Esophagus (tissue), 2 donors: ENCODE data around the gene SRSF3. TPM values are rescaled to one million over a fixed set of nuclear protein-coding genes. Genes with fewer than 3 reads are reported as not detected.
"Not testable (repeated sequence)": the region's sequence is repeated elsewhere in the genome, so short reads cannot be mapped to it uniquely, and the experiment has no call there.

ENCODE experiments used
- H3K27ac ChIP-seq, 2 donors: one replicate each; pipeline ENCODE4 v1.5.1; 2013; ENCODE audit warnings: low read depth in 2 of 2, mild to moderate bottlenecking in 2 of 2, inconsistent platforms in 1 of 2, low read length in 1 of 2, moderate library complexity in 1 of 2
- H3K27me3 ChIP-seq, 2 donors: one replicate each; pipeline ENCODE4 v1.6.1; 2013; ENCODE audit warnings: low read length in 2 of 2, control low read depth in 1 of 2, mild to moderate bottlenecking in 1 of 2; ENCODE audit not compliant: insufficient read depth in 2 of 2, control insufficient read depth in 1 of 2
- H3K36me3 ChIP-seq, 2 donors: one replicate each; pipeline ENCODE4 v1.6.1; 2013; ENCODE audit warnings: low read length in 1 of 2; ENCODE audit not compliant: control insufficient read depth in 2 of 2, insufficient read depth in 2 of 2
- H3K4me1 ChIP-seq, 2 donors: one replicate each; pipeline ENCODE4 v1.6.1; 2013; ENCODE audit warnings: low read length in 1 of 2; ENCODE audit not compliant: control insufficient read depth in 2 of 2, insufficient read depth in 2 of 2
- H3K4me3 ChIP-seq, 2 donors: one replicate each; pipeline ENCODE4 v1.5.1; 2013; ENCODE audit warnings: low read length in 2 of 2, mild to moderate bottlenecking in 2 of 2, low read depth in 1 of 2, moderate library complexity in 1 of 2
- H3K9me3 ChIP-seq, 2 donors: one replicate each; pipeline ENCODE4 v1.6.1; 2013; ENCODE audit warnings: mild to moderate bottlenecking in 2 of 2, low read depth in 1 of 2, low read length in 1 of 2, moderate library complexity in 1 of 2; ENCODE audit not compliant: control insufficient read depth in 2 of 2, insufficient read depth in 1 of 2
- WGBS, 2 donors: extraction: QIAGEN DNeasy Blood & Tissue Kit; methylation state at CpG; one replicate each; pipeline ENCODE4 v1.1.7; 2013; 5-methylcytosine and 5-hydroxymethylcytosine counted together
- polyA plus RNA-seq, 2 donors: library from polyadenylated mRNA; stranded (reverse); fragments of 200-250 nt; gene quantifications; one replicate each; pipeline ENCODE4 v1.2.3, GENCODE V29; 2013
- donor health status: healthy with polysubstance abuse.
- donor health status: Bipolar disorder and iron deficiency.

The SRSF3 gene
- polyA plus RNA-seq, 2 donors = 103 to 247 TPM

DNA sequence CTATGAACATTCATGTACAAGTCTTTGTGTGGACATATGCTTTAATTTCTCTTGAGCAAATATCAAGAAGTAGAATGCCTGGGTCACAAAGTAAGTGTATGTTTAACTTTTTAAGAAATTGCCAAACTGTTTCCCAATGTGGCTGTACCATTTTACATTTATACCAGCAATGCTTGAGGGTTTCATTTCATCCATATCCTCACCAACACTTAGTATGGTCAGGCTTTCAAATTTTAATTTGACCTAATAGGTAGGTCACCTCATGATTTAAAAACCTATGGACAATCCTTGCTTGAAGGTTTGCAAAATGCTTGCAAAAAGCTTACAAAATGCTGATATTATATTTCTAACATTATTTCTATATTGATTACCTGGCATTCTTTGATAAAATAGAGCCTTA, 19.5 kb upstream of the SRSF3 start:
- Histone ChIP-seq H3K4me1 (peaks cover 2 to 3% of the 10 kb centered on the region in 2 donors), H3K9me3 (no peaks in the 10 kb centered on the region), H3K36me3 (no peaks in the 10 kb centered on the region), H3K27me3 (no peaks in the 10 kb centered on the region), H3K27ac (no peak overlapping the region), H3K4me3 (no peak overlapping the region)

DNA sequence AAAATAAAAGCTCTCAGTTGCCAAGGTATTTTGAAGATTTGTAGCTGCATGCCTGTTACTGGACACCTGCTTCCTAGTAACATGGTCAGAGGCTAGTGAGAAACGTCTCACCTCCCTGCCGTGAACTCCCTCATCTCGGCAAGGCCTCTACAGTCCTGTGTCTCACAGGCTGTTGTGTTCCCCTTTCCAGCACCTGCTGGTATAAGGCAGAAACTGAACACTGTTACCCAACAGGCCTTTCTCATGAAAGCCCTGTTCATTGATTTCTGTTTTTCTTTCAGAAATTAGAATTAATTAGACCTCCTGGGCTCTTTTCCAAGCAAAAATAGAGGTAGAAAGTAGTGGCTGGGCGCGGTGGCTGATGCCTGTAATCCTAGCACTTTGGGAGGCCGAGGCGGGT, 17.6 kb upstream of the SRSF3 start:
- H3K9me3 ChIP-seq = no peaks in the 10 kb centered on the region
- 83 to 86% methylated on average over 7 of the region's 7 CpGs for WGBS, 2 donors
- peaks cover 2 to 3% of the 10 kb centered on the region in 2 donors for H3K4me1 ChIP-seq
- H3K36me3 ChIP-seq = no peaks in the 10 kb centered on the region
- no peak overlapping the region for H3K27ac ChIP-seq
- no peaks in the 10 kb centered on the region for H3K27me3 ChIP-seq
- no peak overlapping the region for H3K4me3 ChIP-seq

DNA sequence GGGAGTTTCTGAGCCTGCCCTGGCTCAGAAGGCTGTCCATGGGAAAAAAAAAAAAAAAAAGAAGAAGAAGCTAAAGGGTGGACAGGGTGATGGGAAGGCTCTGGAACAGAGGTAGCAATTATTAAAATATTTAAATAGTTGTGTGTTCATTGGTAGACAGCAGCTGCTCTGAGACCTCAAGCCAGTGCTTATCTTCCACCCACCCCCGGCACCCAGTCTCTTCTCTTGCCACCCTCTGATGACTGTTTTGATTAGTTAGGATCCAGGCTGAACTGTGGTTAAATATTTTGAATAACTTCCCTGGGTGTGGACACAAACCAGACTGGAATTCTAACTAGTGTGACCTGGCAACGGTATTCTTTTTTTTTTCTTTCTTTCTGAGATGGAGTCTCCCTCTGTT, 16.9 kb upstream of the SRSF3 start:
- Histone ChIP-seq H3K4me3 (no peak overlapping the region), H3K27me3 (no peaks in the 10 kb centered on the region), H3K4me1 (peaks cover 2 to 3% of the 10 kb centered on the region in 2 donors), H3K27ac (peak overlapping the region in 1 of 2 donors; percentile 10), H3K9me3 (no peaks in the 10 kb centered on the region), H3K36me3 (no peaks in the 10 kb centered on the region)
- 27 to 59% methylated on average over 2 of the region's 2 CpGs for WGBS, 2 donors

DNA sequence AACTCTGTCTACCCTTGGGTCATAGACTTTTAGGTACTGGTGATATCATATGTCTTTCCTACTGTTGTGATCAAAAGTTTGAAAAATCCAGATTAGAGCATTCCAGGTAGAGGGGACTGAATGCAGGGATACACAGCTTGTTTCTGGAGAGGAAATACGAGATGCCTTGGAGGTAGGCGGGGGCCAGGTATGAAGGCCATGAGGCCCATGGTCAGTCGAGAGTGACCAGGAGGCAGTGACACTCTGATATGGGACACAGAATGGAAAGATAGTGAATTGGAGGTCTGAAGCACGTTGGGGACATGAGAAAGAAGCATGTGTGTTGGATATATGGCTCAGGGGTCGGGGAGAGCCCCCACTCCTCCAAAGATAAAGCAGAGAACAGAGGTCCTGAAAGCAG, 16.1 kb upstream of the SRSF3 start:
- no peaks in the 10 kb centered on the region for H3K9me3 ChIP-seq
- H3K27me3 ChIP-seq = no peaks in the 10 kb centered on the region
- H3K4me3 ChIP-seq = no peak overlapping the region
- WGBS, 2 donors = 92% methylated on average over 5 of the region's 5 CpGs
- H3K4me1 ChIP-seq = peaks cover 2 to 3% of the 10 kb centered on the region in 2 donors
- H3K27ac ChIP-seq = peak overlapping the region in 1 of 2 donors; percentile 44
- no peaks in the 10 kb centered on the region for H3K36me3 ChIP-seq

DNA sequence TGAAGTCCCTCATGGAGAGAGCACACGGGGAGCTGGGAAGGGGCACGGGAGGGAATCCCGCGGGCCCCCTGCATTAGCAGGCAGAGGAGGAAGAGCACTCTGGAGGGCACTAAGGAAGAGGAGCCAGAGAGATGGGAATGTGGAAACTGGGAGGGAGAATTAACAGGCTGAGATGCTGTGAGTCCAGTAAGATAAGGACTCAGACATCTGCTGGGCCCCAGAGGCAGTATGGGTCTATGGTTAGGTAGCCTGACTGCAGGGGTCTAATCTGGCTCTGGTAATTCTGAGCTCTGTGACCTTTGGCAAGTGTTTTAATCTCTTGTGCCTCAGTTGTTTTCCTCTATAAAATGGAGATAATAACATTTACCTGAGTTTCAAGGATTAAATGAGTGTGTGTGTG, 15.7 kb upstream of the SRSF3 start:
- Histone ChIP-seq H3K4me3 (no peak overlapping the region), H3K27me3 (no peaks in the 10 kb centered on the region), H3K27ac (peak overlapping the region in 1 of 2 donors; percentile 44), H3K9me3 (no peaks in the 10 kb centered on the region), H3K4me1 (peaks cover 2 to 3% of the 10 kb centered on the region in 2 donors), H3K36me3 (no peaks in the 10 kb centered on the region)
- WGBS, 2 donors = 94 to 96% methylated on average over 4 of the region's 4 CpGs

DNA sequence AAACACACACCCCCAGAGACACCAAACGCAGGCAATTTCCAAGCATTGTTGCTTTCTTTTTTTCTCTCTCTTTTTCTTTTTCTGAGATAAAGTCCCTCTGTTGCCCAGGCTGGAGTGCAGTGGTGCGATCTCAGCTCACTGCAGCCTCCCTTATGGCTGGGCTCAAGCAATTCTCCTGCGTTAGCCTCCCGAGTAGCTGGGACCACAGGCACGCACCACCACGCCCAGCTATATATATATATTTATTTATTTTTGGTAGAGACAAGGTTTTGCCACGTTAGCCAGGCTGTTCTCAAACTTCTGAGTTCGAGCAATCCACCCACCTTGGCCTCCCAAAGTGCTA, 14.0 kb upstream of the SRSF3 start:
- no peaks in the 10 kb centered on the region for H3K36me3 ChIP-seq
- no peaks in the 10 kb centered on the region for H3K27me3 ChIP-seq
- no peak overlapping the region for H3K4me3 ChIP-seq
- WGBS, 2 donors = 79 to 84% methylated on average over 8 of the region's 8 CpGs
- peak overlapping the region; percentile 75 to 85 for H3K27ac ChIP-seq
- H3K9me3 ChIP-seq = no peaks in the 10 kb centered on the region
- H3K4me1 ChIP-seq = peaks cover 2 to 3% of the 10 kb centered on the region in 2 donors

DNA sequence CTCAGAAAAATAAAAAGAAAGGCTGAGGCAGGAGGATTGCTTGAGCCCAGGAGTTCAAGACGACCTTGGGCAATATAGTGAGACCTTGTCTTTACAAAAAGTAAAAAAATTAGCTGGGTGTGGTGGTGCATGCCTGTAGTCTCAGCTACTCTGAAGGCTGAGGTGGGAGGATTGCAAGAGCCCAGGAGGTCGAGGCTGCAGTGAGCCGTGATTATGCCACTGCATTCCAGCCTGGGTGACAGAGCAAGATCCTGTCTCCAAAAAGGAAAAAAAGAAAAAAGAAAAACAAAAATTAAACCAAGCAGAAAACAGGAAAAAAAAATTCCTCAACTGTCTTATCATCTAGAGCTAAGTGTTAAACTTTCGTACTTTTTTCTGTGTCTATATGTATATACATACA, 12.4 kb upstream of the SRSF3 start:
- WGBS, 2 donors = 83% methylated on average over 4 of the region's 4 CpGs
- H3K27ac ChIP-seq = no peak overlapping the region
- H3K9me3 ChIP-seq = no peaks in the 10 kb centered on the region
- H3K27me3 ChIP-seq = no peaks in the 10 kb centered on the region
- no peaks in the 10 kb centered on the region for H3K36me3 ChIP-seq
- no peak overlapping the region for H3K4me3 ChIP-seq
- H3K4me1 ChIP-seq = peaks cover 2 to 3% of the 10 kb centered on the region in 2 donors

DNA sequence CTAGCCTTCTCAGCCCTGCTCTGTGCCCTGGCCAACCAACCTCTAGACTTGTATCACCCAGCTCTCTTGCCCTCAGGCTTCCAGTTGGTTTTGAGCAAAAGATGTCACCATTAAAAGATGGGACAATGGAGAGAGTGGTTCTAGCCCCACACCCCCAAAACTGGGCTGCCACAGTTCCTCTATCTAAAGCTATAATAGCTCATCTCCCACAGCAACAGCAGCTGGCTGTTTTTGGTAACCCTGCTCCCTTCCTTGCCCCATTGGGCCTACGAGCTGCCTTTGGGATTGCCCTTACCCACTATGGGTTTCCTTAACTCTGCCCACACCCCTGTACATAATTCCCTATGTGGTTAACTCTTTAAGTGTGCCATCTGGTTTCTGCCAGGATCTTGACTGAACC, 7.6 kb upstream of the SRSF3 start:
- Histone ChIP-seq H3K9me3 (no peaks in the 10 kb centered on the region), H3K36me3 (no peaks in the 10 kb centered on the region), H3K4me1 (no peaks in the 10 kb centered on the region), H3K27me3 (no peaks in the 10 kb centered on the region), H3K27ac (no peak overlapping the region), H3K4me3 (no peak overlapping the region)
- 74 to 76% methylated on average over 1 of the region's 1 CpG for WGBS, 2 donors

DNA sequence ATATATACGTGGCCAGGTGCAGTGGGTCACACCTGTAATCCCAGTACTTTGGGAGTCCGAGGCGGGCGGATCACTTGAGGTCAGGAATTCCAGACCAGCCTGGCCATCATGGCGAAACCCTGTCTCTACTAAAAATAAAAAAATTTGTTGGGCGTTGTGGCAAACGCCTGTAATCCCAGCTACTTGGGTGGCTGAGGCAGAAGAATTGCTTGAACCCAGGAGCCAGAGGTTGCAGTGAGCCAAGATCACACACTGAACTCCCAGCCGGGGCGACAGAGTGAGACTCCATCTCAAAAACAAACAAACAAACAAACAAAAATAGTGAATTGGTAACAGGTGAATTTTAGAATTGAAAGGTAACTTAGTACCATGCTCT, 5.1 kb upstream of the SRSF3 start:
- WGBS, 2 donors = 94 to 97% methylated on average over 9 of the region's 9 CpGs
- not testable (repeated sequence) for H3K4me1 ChIP-seq

DNA sequence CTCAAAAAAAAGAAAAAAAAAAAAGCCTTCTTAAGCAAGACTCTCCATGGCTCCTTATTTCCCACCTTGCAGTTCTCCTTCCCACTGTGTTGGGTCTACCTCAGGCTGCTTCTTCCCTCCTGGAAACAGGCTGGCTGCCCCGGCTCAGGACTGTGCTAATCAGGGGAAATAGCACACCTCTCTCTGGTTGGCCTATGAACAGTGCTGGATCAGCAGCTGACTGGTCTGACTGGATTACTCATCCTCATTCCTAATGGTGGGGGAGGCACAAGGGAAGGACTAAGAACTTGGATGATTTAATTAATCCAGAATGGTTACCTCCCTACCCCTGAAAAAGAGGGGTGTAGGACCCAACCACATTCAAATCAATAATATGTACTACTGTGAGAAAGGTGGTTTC, 3.9 kb upstream of the SRSF3 start:
- no peaks in the 10 kb centered on the region for H3K4me1 ChIP-seq
- H3K36me3 ChIP-seq = no peaks in the 10 kb centered on the region
- H3K4me3 ChIP-seq = no peak overlapping the region
- no peak overlapping the region for H3K27ac ChIP-seq
- H3K9me3 ChIP-seq = no peaks in the 10 kb centered on the region
- no peaks in the 10 kb centered on the region for H3K27me3 ChIP-seq
- WGBS, 2 donors = 43 to 49% methylated on average over 1 of the region's 1 CpG

More for the DNA sequence above, 5.1 kb upstream of the SRSF3 start:
- not testable (repeated sequence) for H3K36me3 ChIP-seq, H3K4me3 ChIP-seq, H3K27ac ChIP-seq, H3K9me3 ChIP-seq, H3K27me3 ChIP-seq
